HCT116 (cell line): ENCODE data around the gene RYR2. TPM values are rescaled to one million over a fixed set of nuclear protein-coding genes. Genes with fewer than 3 reads are reported as not detected.

Experiments
- ATAC-seq: fragments of 200-7000 bp; cut with Tn5 transposase; 2 replicates; pipeline ENCODE4 v1.9.1; 2020; ENCODE audit warnings: mild to moderate bottlenecking, moderate library complexity
- BruUV-seq: library from RNA; stranded (reverse); fragments of 400-500 nt; replicated peaks from 2 replicates; lab custom pipeline; 2021; lab: Mats Ljungman, UMichigan
- CTCF ChIA-PET: fragments of 300-600 bp; sonication (Branson Sonifier 250); formaldehyde crosslinking; loops from one replicate; lab custom pipeline; 2021; ENCODE audit warnings: antibody characterized with exemption; lab: Charles Lee
- POLR2A ChIA-PET: fragments of 300-600, 350-600 bp; sonication (Branson Sonifier 250); formaldehyde crosslinking; loops from one replicate; lab custom pipeline; 2021; ENCODE audit warnings: antibody characterized with exemption; lab: Charles Lee
- RAD21 ChIA-PET, 2 experiments: fragments of 300-600 bp; sonication (Branson Sonifier 250); formaldehyde crosslinking; loops; one replicate each; lab custom pipeline; 2023; ENCODE audit warnings: low total read pairs in 2 of 2; ENCODE audit not compliant: uncharacterized antibody in 2 of 2, unreplicated experiment in 2 of 2, low non-redundant PET in 1 of 2; lab: Charles Lee
- DNase-seq: peaks from one replicate; pipeline ENCODE4 v3.0.0-alpha.2; 2010; ENCODE audit warnings: low read depth, low spot score
- H2AFZ ChIP-seq: fragments of 200-600 bp; shearing (Covaris generic), sonication (generic); 2 replicates; pipeline ENCODE4 v1.6.1; 2017; ENCODE audit warnings: low read depth, mixed run types, mixed read lengths, antibody characterized with exemption, low read length; ENCODE audit not compliant: poor library complexity, severe bottlenecking
- H3K27ac ChIP-seq: 2 replicates; pipeline ENCODE4 v1.5.1; 2012; ENCODE audit warnings: low read depth, low read length
- H3K27me3 ChIP-seq: fragments of 200-600 bp; sonication (generic); 2 replicates; pipeline ENCODE4 v1.6.1; 2016; ENCODE audit warnings: mixed run types, low read length, mixed read lengths; ENCODE audit not compliant: insufficient read depth
- H3K36me3 ChIP-seq, 2 experiments: fragments of 200-500 bp in 1 of 2; fragments of 200-600 bp in 1 of 2; sonication (Bioruptor generic) in 1 of 2; sonication (generic) in 1 of 2; 2 replicates each; pipeline versions ENCODE4 v1.5.1 to v1.6.1; 2014 to 2016; ENCODE audit warnings: low read length in 2 of 2, inconsistent platforms in 1 of 2, mixed read lengths in 1 of 2, mixed run types in 1 of 2; ENCODE audit not compliant: insufficient read depth in 2 of 2, control insufficient read depth in 1 of 2
- H3K4me1 ChIP-seq, 2 experiments: fragments of 200-600 bp in 1 of 2; sonication (generic) in 1 of 2; 2 replicates each; pipeline versions ENCODE4 v1.5.1 to v1.6.1; 2012 to 2017; ENCODE audit warnings: low read length in 2 of 2, inconsistent platforms in 1 of 2, mild to moderate bottlenecking in 1 of 2, mixed read lengths in 1 of 2, mixed run types in 1 of 2, moderate library complexity in 1 of 2; ENCODE audit not compliant: insufficient read depth in 2 of 2, control insufficient read depth in 1 of 2
- H3K4me2 ChIP-seq: fragments of 200-600 bp; sonication (generic); 2 replicates; pipeline ENCODE4 v1.6.1; 2017; ENCODE audit warnings: mixed run types, low read length, mixed read lengths
- H3K4me3 ChIP-seq, 2 experiments: fragments of 200-600 bp in 1 of 2; sonication (generic) in 1 of 2; replicated peaks in 1 of 2; 2 replicates each; pipeline ENCODE4 v1.5.1; 2011 to 2016; ENCODE audit warnings: low read length in 2 of 2, control low read depth in 1 of 2, low read depth in 1 of 2, mild to moderate bottlenecking in 1 of 2, mixed read lengths in 1 of 2, mixed run types in 1 of 2
- H3K79me2 ChIP-seq: fragments of 200-600 bp; sonication (generic); 2 replicates; pipeline ENCODE4 v1.6.1; 2017; ENCODE audit warnings: mild to moderate bottlenecking, mixed run types, low read length, moderate library complexity, mixed read lengths; ENCODE audit not compliant: insufficient read depth
- H3K9ac ChIP-seq: fragments of 200-600 bp; sonication (generic); 2 replicates; pipeline ENCODE4 v1.6.1; 2016; ENCODE audit warnings: low read length, mixed read lengths
- H3K9me2 ChIP-seq: fragments of 200-600 bp; sonication (generic), shearing (Covaris generic); 2 replicates; pipeline ENCODE4 v1.6.1; 2017; ENCODE audit warnings: mixed run types, mild to moderate bottlenecking, moderate library complexity; ENCODE audit not compliant: insufficient read depth
- H3K9me3 ChIP-seq, 2 experiments: fragments of 200-500 bp in 1 of 2; fragments of 200-600 bp in 1 of 2; sonication (Bioruptor generic) in 1 of 2; sonication (generic) in 1 of 2; 2 replicates each; pipeline ENCODE4 v1.6.1; 2014 to 2017; ENCODE audit warnings: low read length in 2 of 2, mixed read lengths in 2 of 2, inconsistent platforms in 1 of 2, low read depth in 1 of 2, mild to moderate bottlenecking in 1 of 2, mixed run types in 1 of 2, moderate library complexity in 1 of 2; ENCODE audit not compliant: control insufficient read depth in 1 of 2, insufficient read depth in 1 of 2
- H4K20me1 ChIP-seq: fragments of 200-600 bp; sonication (generic), shearing (Covaris generic); 2 replicates; pipeline ENCODE4 v1.6.1; 2017; ENCODE audit warnings: mixed run types, mild to moderate bottlenecking, moderate library complexity; ENCODE audit not compliant: insufficient read depth
- CTCF ChIP-seq, 3 experiments: fragments of 200-600 bp in 1 of 3; sonication (generic) in 1 of 3; IDR thresholded peaks in 2 of 3; conservative IDR thresholded peaks in 1 of 3; 2 replicates each; pipeline ENCODE4 v1.5.1; 2012 to 2017; ENCODE audit warnings: low read depth in 2 of 3, low read length in 2 of 3, antibody characterized with exemption in 1 of 3, borderline replicate concordance in 1 of 3, control low read depth in 1 of 3, mild to moderate bottlenecking in 1 of 3, mixed read lengths in 1 of 3, mixed run types in 1 of 3, moderate library complexity in 1 of 3; ENCODE audit not compliant: insufficient read depth in 1 of 3
- EGR1 ChIP-seq: IDR thresholded peaks from 2 replicates; pipeline ENCODE4 v1.6.1; 2012; ENCODE audit warnings: low read depth
- ELF1 ChIP-seq: IDR thresholded peaks from 2 replicates; pipeline ENCODE4 v1.6.1; 2012; ENCODE audit warnings: low read depth, borderline replicate concordance
- FOSL1 ChIP-seq: IDR thresholded peaks from 2 replicates; pipeline ENCODE4 v1.6.1; 2012; ENCODE audit warnings: low read depth
- JUND ChIP-seq: IDR thresholded peaks from 2 replicates; pipeline ENCODE4 v1.6.1; 2012
- MAX ChIP-seq: IDR thresholded peaks from 2 replicates; pipeline ENCODE4 v1.6.1; 2012
- POLR2A ChIP-seq: IDR thresholded peaks from 2 replicates; pipeline ENCODE4 v1.7.0; 2011; ENCODE audit warnings: borderline replicate concordance; ENCODE audit not compliant: insufficient read depth, insufficient read length; ENCODE audit errors: extremely low read depth
- RAD21 ChIP-seq: IDR thresholded peaks from 2 replicates; pipeline ENCODE4 v1.6.1; 2012; ENCODE audit warnings: low read depth, mild to moderate bottlenecking
- SIN3A ChIP-seq: IDR thresholded peaks from 2 replicates; pipeline ENCODE4 v1.6.1; 2012; ENCODE audit warnings: low read depth
- SP1 ChIP-seq: IDR thresholded peaks from 2 replicates; pipeline ENCODE4 v1.6.1; 2012; ENCODE audit warnings: low read depth
- SRF ChIP-seq: IDR thresholded peaks from 2 replicates; pipeline ENCODE4 v1.6.1; 2012; ENCODE audit warnings: low read depth
- TCF7L2 ChIP-seq: IDR thresholded peaks from 2 replicates; pipeline ENCODE4 v1.7.0; 2011; ENCODE audit warnings: borderline replicate concordance, inconsistent platforms; ENCODE audit not compliant: insufficient read depth, insufficient read length; ENCODE audit errors: extremely low read depth
- ZBTB33 ChIP-seq: IDR thresholded peaks from 2 replicates; pipeline ENCODE4 v1.6.1; 2011; ENCODE audit warnings: mild to moderate bottlenecking, low read length, moderate library complexity; ENCODE audit not compliant: insufficient replicate concordance; ENCODE audit errors: extremely low read depth
- intact Hi-C: fragments of 100-400 bp; cut with micrococcal nuclease; formaldehyde crosslinking; loops from 2 replicates; pipeline ENCODE4 v1.10.0; 2022
- total RNA-seq: library from RNA; stranded (reverse); gene quantifications from one replicate; pipeline ENCODE4 v1.2.1, GENCODE V29; 2021; ENCODE audit not compliant: unreplicated experiment
- TF ChIP-seq, protein P1 (sequence below): IDR thresholded peaks from 2 replicates; pipeline ENCODE4 v1.6.1; 2012
- TF ChIP-seq, protein P2 (sequence below): IDR thresholded peaks from 2 replicates; pipeline ENCODE4 v1.6.1; 2012; ENCODE audit warnings: low read depth

The RYR2 gene
- total RNA-seq, 1 experiment from 2014 or later: 0.02 TPM

DNA sequence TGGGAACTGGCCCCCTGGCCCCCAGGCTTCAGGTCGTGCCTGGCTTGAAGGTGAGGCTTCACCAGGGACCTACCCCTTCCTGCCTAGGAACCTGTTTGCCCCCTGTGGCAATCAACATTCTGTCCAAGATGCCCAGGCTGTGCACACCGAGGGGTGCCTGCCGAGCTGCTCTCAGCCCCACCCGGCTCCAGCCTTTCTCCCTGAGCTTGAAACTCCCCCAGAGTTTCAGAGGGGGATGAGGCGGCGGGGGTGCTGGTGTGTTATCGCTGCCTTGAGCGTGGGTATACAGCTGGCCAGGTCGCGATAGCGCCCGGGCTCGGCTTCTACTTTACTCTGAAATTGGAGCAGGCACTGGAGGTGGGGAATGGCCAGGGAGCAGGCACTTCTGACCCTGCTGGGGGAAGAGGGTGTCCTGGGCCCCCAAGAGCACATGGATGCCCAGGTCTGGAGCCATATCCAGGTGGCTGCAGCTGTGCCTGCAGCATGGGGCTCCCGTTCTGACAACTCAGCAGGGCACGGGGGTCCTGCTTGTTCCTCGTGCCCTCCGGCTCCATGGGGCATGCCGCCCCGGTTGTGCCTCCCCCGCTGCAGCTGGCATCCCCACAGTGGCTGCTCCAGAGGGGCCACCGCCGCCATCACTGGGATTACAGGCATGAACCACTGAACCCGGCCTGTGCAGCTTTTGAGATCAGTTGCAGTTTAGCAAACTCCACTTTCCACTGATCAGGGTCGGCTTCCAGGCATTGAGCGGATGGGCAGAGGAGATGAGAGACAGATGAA lies 29.8 kb downstream of the RYR2 start:
- ChIA-PET RAD21 (no interaction called here), POLR2A (no interaction called here), CTCF (no interaction called here)
- Histone ChIP-seq H3K36me3 (no peaks in the 10 kb centered on the region), H3K9me3 (no peaks in the 10 kb centered on the region), H3K27me3 (no peaks in the 10 kb centered on the region), H3K27ac (no peak overlapping the region), H3K4me2 (no peak overlapping the region), H3K4me3 (no peak overlapping the region), H2AFZ (no peak overlapping the region), H3K9me2 (no peaks in the 10 kb centered on the region), H3K9ac (no peak overlapping the region), H4K20me1 (no peaks in the 10 kb centered on the region), H3K4me1 (no peaks in the 10 kb centered on the region), H3K79me2 (no peaks in the 10 kb centered on the region)
- ATAC-seq (no peak), DNase-seq (no peak)
- intact Hi-C loops: no loop called here
- TF ChIP-seq, protein P1, sequence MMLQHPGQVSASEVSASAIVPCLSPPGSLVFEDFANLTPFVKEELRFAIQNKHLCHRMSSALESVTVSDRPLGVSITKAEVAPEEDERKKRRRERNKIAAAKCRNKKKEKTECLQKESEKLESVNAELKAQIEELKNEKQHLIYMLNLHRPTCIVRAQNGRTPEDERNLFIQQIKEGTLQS: no peak
- TF ChIP-seq CTCF (IDR thresholded peaks at IDR 0.05 in 2 of 3, conservative IDR thresholded peaks at IDR 0.05 in 1 of 3; ENCODE audit: borderline replicate concordance in 1 of 3, insufficient read depth in 1 of 3, low read depth in 2 of 3, low read length in 2 of 3) (no peak), TCF7L2 (no peak), EGR1 (no peak), POLR2A (no peak), RAD21 (no peak), ZBTB33 (no peak), SRF (no peak), MAX (no peak), JUND (no peak), ELF1 (no peak), SIN3A (no peak), SP1 (no peak), FOSL1 (no peak)
- TF ChIP-seq, protein P2, sequence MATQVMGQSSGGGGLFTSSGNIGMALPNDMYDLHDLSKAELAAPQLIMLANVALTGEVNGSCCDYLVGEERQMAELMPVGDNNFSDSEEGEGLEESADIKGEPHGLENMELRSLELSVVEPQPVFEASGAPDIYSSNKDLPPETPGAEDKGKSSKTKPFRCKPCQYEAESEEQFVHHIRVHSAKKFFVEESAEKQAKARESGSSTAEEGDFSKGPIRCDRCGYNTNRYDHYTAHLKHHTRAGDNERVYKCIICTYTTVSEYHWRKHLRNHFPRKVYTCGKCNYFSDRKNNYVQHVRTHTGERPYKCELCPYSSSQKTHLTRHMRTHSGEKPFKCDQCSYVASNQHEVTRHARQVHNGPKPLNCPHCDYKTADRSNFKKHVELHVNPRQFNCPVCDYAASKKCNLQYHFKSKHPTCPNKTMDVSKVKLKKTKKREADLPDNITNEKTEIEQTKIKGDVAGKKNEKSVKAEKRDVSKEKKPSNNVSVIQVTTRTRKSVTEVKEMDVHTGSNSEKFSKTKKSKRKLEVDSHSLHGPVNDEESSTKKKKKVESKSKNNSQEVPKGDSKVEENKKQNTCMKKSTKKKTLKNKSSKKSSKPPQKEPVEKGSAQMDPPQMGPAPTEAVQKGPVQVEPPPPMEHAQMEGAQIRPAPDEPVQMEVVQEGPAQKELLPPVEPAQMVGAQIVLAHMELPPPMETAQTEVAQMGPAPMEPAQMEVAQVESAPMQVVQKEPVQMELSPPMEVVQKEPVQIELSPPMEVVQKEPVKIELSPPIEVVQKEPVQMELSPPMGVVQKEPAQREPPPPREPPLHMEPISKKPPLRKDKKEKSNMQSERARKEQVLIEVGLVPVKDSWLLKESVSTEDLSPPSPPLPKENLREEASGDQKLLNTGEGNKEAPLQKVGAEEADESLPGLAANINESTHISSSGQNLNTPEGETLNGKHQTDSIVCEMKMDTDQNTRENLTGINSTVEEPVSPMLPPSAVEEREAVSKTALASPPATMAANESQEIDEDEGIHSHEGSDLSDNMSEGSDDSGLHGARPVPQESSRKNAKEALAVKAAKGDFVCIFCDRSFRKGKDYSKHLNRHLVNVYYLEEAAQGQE: no peak
- no TSS peak for BruUV-seq
